Measurements from ENCODE around the gene CPAMD8.

DNA sequence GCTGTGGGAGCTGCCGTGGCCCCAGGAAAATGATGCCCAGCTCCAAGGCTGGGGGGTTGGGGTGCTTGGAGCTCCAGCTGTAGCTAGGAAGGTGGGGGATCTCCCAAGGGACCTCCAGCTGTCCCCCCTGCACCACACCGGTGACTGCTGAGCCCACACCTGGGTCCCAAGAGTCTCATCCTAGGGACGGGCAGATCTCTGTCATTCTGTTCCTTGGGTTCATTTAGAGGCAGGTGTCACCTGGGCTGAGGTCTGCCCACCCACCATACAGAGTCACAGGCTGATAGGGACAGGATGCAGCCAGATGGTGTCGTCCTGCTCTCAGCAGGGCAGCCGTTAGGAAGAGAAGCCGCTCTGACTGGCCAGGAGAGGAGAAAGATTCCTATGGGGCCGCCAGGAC is 132.5 kb downstream of the CPAMD8 start:
- TF ChIP-seq, protein P1, sequence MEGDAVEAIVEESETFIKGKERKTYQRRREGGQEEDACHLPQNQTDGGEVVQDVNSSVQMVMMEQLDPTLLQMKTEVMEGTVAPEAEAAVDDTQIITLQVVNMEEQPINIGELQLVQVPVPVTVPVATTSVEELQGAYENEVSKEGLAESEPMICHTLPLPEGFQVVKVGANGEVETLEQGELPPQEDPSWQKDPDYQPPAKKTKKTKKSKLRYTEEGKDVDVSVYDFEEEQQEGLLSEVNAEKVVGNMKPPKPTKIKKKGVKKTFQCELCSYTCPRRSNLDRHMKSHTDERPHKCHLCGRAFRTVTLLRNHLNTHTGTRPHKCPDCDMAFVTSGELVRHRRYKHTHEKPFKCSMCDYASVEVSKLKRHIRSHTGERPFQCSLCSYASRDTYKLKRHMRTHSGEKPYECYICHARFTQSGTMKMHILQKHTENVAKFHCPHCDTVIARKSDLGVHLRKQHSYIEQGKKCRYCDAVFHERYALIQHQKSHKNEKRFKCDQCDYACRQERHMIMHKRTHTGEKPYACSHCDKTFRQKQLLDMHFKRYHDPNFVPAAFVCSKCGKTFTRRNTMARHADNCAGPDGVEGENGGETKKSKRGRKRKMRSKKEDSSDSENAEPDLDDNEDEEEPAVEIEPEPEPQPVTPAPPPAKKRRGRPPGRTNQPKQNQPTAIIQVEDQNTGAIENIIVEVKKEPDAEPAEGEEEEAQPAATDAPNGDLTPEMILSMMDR (IDR thresholded peaks at IDR 0.05): no peak
- no peak for TF ChIP-seq POLR2A (IDR thresholded peaks at IDR 0.05)
